ENCODE data around the gene CHP1. TPM values are rescaled to one million over a fixed set of nuclear protein-coding genes. Genes with fewer than 3 reads are reported as not detected.

Gene CHP1
- polyA plus RNA-seq, 3 donors: 57.2 to 67.2 (median 58.8) TPM

DNA sequence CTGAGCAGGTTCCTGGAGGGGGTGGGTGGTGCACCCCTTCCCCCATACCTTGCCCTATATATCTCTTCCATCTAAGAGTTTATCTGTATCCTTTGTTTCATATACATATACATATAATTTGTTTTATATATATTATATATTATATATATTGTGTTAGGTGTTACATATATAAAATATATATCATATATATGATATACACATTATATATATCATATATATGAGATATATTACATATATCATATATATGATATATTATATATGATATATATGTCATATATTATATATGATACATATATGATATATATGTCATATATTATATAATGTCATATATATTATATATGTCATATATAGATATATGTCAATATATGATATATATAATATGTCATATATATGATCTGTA lies 31.6 kb upstream of the CHP1 start:
- no peak overlapping the region for H3K27ac Mint-ChIP-seq

DNA sequence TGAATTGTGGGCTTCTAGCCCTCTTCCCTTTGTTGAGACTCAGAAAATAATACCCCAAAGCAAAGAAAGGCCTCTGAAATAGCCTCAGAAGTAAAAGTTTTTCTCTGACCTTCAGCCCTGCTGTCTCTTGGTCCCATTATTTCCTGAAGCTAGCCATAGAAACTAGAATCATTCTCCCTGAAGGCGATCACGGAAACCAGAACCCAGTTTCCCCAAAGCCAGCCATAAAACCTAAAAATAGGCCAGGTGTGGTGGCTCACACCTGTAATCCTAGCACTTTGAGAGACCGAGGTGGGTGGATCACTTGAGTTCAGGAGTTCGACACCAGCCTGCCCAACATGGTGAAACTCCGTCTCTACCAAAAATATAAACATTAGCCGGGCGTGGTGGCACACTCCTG lies 27.7 kb upstream of the CHP1 start:
- 98% methylated on average over 6 of the region's 7 CpGs for WGBS (ENCODE audit: insufficient coverage)
- Mint-ChIP-seq H3K9me3 (no peaks in the 10 kb centered on the region), H3K4me1 (no peaks in the 10 kb centered on the region), H3K27me3 (ENCODE audit: low read depth in 3 of 3) (peaks cover 0 to 4% (median 2%) of the 10 kb centered on the region in 3 donors), H3K27ac (no peak overlapping the region), H3K36me3 (no peaks in the 10 kb centered on the region), H3K4me3 (no peak overlapping the region)
- Histone ChIP-seq H2AFZ (ENCODE audit: insufficient read depth, low read depth, low read length, poor library complexity, severe bottlenecking) (no peak overlapping the region), H3K4me2 (replicated peaks; ENCODE audit: extremely low read depth, low read length, poor library complexity, severe bottlenecking) (no peak overlapping the region), H3K4me1 (ENCODE audit: control insufficient read depth in 1 of 2, insufficient read depth in 2 of 2, low read length in 2 of 2) (no peaks in the 10 kb centered on the region), H3K27ac (ENCODE audit: low read depth in 1 of 2, low read length in 2 of 2) (no peak overlapping the region), H4K20me1 (ENCODE audit: insufficient read depth, low read length) (no peaks in the 10 kb centered on the region), H3K9ac (ENCODE audit: insufficient read depth, low read length, poor library complexity, severe bottlenecking) (no peak overlapping the region), H3K4me3 (replicated peaks in 1 of 3; ENCODE audit: low read depth in 2 of 3, low read length in 3 of 3) (no peak overlapping the region), H3K9me3 (replicated peaks in 1 of 2; ENCODE audit: control insufficient read depth in 1 of 2, insufficient read depth in 1 of 2, low read length in 2 of 2) (no peaks in the 10 kb centered on the region), H3K79me2 (ENCODE audit: insufficient read depth, low read length) (no peaks in the 10 kb centered on the region), H3K27me3 (ENCODE audit: control insufficient read depth in 2 of 2, insufficient read depth in 2 of 2, low read length in 2 of 2) (no peaks in the 10 kb centered on the region), H3K36me3 (replicated peaks in 1 of 2; ENCODE audit: control insufficient read depth in 1 of 2, insufficient read depth in 2 of 2, low read length in 2 of 2) (no peaks in the 10 kb centered on the region)
- intact Hi-C loops (cut with micrococcal nuclease): no loop called here
- TF ChIP-seq, protein P1, sequence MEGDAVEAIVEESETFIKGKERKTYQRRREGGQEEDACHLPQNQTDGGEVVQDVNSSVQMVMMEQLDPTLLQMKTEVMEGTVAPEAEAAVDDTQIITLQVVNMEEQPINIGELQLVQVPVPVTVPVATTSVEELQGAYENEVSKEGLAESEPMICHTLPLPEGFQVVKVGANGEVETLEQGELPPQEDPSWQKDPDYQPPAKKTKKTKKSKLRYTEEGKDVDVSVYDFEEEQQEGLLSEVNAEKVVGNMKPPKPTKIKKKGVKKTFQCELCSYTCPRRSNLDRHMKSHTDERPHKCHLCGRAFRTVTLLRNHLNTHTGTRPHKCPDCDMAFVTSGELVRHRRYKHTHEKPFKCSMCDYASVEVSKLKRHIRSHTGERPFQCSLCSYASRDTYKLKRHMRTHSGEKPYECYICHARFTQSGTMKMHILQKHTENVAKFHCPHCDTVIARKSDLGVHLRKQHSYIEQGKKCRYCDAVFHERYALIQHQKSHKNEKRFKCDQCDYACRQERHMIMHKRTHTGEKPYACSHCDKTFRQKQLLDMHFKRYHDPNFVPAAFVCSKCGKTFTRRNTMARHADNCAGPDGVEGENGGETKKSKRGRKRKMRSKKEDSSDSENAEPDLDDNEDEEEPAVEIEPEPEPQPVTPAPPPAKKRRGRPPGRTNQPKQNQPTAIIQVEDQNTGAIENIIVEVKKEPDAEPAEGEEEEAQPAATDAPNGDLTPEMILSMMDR (IDR thresholded peaks at IDR 0.05): no peak
- no peak for DNase-seq

More for the DNA sequence above, 31.6 kb upstream of the CHP1 start:
- H3K4me3 Mint-ChIP-seq: no peak overlapping the region
- DNase-seq: no peak
- H3K4me1 ChIP-seq (ENCODE audit: control insufficient read depth in 1 of 2, insufficient read depth in 2 of 2, low read length in 2 of 2): no peaks in the 10 kb centered on the region
- H3K79me2 ChIP-seq (ENCODE audit: insufficient read depth, low read length): no peaks in the 10 kb centered on the region
- H3K9ac ChIP-seq (ENCODE audit: insufficient read depth, low read length, poor library complexity, severe bottlenecking): no peak overlapping the region
- no peak overlapping the region for H2AFZ ChIP-seq (ENCODE audit: insufficient read depth, low read depth, low read length, poor library complexity, severe bottlenecking)
- no peaks in the 10 kb centered on the region for H3K27me3 ChIP-seq (ENCODE audit: control insufficient read depth in 2 of 2, insufficient read depth in 2 of 2, low read length in 2 of 2)
- H3K4me2 ChIP-seq (replicated peaks; ENCODE audit: extremely low read depth, low read length, poor library complexity, severe bottlenecking): no peak overlapping the region
- intact Hi-C loops (cut with micrococcal nuclease): no loop called here
- H3K27ac ChIP-seq (ENCODE audit: low read depth in 1 of 2, low read length in 2 of 2): no peak overlapping the region
- H3K36me3 Mint-ChIP-seq: no peaks in the 10 kb centered on the region
- no peaks in the 10 kb centered on the region for H3K36me3 ChIP-seq (replicated peaks in 1 of 2; ENCODE audit: control insufficient read depth in 1 of 2, insufficient read depth in 2 of 2, low read length in 2 of 2)
- peaks cover 0 to 2% (median 0%) of the 10 kb centered on the region in 3 donors for H3K27me3 Mint-ChIP-seq (ENCODE audit: low read depth in 3 of 3)
- H3K9me3 Mint-ChIP-seq: no peaks in the 10 kb centered on the region
- H3K4me1 Mint-ChIP-seq: no peaks in the 10 kb centered on the region
- no peaks in the 10 kb centered on the region for H4K20me1 ChIP-seq (ENCODE audit: insufficient read depth, low read length)
- no peaks in the 10 kb centered on the region for H3K9me3 ChIP-seq (replicated peaks in 1 of 2; ENCODE audit: control insufficient read depth in 1 of 2, insufficient read depth in 1 of 2, low read length in 2 of 2)
- no peak overlapping the region for H3K4me3 ChIP-seq (replicated peaks in 1 of 3; ENCODE audit: low read depth in 2 of 3, low read length in 3 of 3)
- TF ChIP-seq, protein P1 (IDR thresholded peaks at IDR 0.05): no peak

Measured in CD14-positive monocyte (primary cell).